ENCODE results near the gene LPAR2. TPM values are rescaled to one million over a fixed set of nuclear protein-coding genes. Genes with fewer than 3 reads are reported as not detected.

LPAR2 gene
- polyA plus RNA-seq, 1 experiment: 2.2 TPM

- POLR2A ChIA-PET: no interaction called here
- TF ChIP-seq CTCF (IDR thresholded peaks at IDR 0.05; ENCODE audit: low read depth, low read length): no peak
- CTCF ChIA-PET: no interaction called here
These were observed 52.6 kb downstream of the LPAR2 start for GRCh38 chr19:19575411-19575810.

More at GRCh38 chr19:19575411-19575810, 52.6 kb downstream of the LPAR2 start:
- no peak for DNase-seq (ENCODE audit: low read depth, low spot score)
- no peak overlapping the region for H3K27ac ChIP-seq (ENCODE audit: low read depth, low read length)
- no peak overlapping the region for H3K4me3 ChIP-seq (ENCODE audit: low read depth, low read length)
- H3K27me3 ChIP-seq (ENCODE audit: control insufficient read depth, insufficient read depth, low read length): no peaks in the 10 kb centered on the region
- H3K9me3 ChIP-seq (ENCODE audit: control insufficient read depth, insufficient read depth, low read length): no peaks in the 10 kb centered on the region

Other genes starting within 250 kb of the LPAR2 start
- gene GATAD2A, start 222.5 kb downstream of the LPAR2 start, polyA plus RNA-seq (2011; rRNA removed): 22.0 and 23.4 TPM in 2 replicates
- gene TSSK6, start 112.7 kb downstream of the LPAR2 start, polyA plus RNA-seq (2011; rRNA removed): 1.0 and 1.7 TPM in 2 replicates
- gene NDUFA13, start 112.0 kb downstream of the LPAR2 start, polyA plus RNA-seq (2011; rRNA removed): 388 and 454 TPM in 2 replicates
- gene YJEFN3, start 99.3 kb downstream of the LPAR2 start, polyA plus RNA-seq (2011; rRNA removed): 1.2 and 1.4 TPM in 2 replicates
- gene CILP2, start 90.0 kb downstream of the LPAR2 start, polyA plus RNA-seq (2011; rRNA removed): 0.20 and 0.25 TPM in 2 replicates
- 0.63 and 0.69 TPM in 2 replicates for gene PBX4, start 9.5 kb downstream of the LPAR2 start, polyA plus RNA-seq (2011; rRNA removed)
- gene GMIP, start 15.4 kb upstream of the LPAR2 start, polyA plus RNA-seq (2011; rRNA removed): 3.1 and 3.8 TPM in 2 replicates
- 9.4 and 13.4 TPM in 2 replicates for gene ATP13A1, start 35.5 kb upstream of the LPAR2 start, polyA plus RNA-seq (2011; rRNA removed)
- gene ZNF101, start 40.6 kb upstream of the LPAR2 start, polyA plus RNA-seq (2011; rRNA removed): 4.3 and 4.5 TPM in 2 replicates
- 2.9 and 4.2 TPM in 2 replicates for gene ZNF14, start 104.9 kb upstream of the LPAR2 start, polyA plus RNA-seq (2011; rRNA removed)
- 10.4 and 14.2 TPM in 2 replicates for gene ZNF506, start 193.5 kb upstream of the LPAR2 start, polyA plus RNA-seq (2011; rRNA removed)
- 2.8 and 4.2 TPM in 2 replicates for gene ZNF253, start 237.7 kb upstream of the LPAR2 start, polyA plus RNA-seq (2011; rRNA removed)

Data from AG04450 (cell line).